GM12875 (cell line): ENCODE results near the gene PRSS27.

ENCODE experiments used
- H3K4me3 ChIP-seq: one replicate; pipeline ENCODE4 v1.5.1; 2011; ENCODE audit warnings: low read depth, low read length, control low read depth
- CTCF ChIP-seq: IDR thresholded peaks from 2 replicates; pipeline ENCODE4 v1.5.1; 2011; ENCODE audit warnings: low read depth, mild to moderate bottlenecking, control low read depth, inconsistent platforms, low read length, moderate library complexity, borderline replicate concordance; ENCODE audit not compliant: insufficient read depth

The PRSS27 gene

GRCh38 chr16:2745116-2745890 is 25.3 kb upstream of the PRSS27 start:
- no peak overlapping the region for H3K4me3 ChIP-seq
- no peak for TF ChIP-seq CTCF

DNA sequence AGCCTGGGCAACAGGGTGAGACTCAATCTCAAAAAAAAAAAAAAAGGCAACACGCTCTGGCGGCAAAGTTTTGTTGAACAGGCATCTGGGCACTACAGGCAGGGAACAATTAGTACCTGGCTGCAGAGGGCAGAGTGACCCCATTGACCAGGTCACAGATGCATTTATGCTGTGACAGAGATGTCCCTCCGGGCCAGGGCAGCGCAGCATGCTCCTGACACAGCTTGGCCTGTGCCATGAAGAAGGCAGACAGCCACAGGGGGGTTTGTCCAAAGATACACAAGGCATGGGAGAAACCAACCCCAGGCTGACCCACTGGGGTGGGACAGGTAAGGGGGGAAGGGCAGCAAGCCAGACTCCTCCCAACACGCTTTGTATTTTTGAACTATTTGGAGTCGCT is 24.7 kb upstream of the PRSS27 start:
- no peak for TF ChIP-seq CTCF
- no peak overlapping the region for H3K4me3 ChIP-seq

GRCh38 chr16:2743007-2743810 is 23.2 kb upstream of the PRSS27 start:
- H3K4me3 ChIP-seq: no peak overlapping the region
- no peak for TF ChIP-seq CTCF

GRCh38 chr16:2742323-2743006 is 22.4 kb upstream of the PRSS27 start:
- no peak for TF ChIP-seq CTCF
- no peak overlapping the region for H3K4me3 ChIP-seq

- TF ChIP-seq CTCF: no peak
- no peak overlapping the region for H3K4me3 ChIP-seq
Observed at GRCh38 chr16:2741168-2741567, 21.1 kb upstream of the PRSS27 start.

GRCh38 chr16:2740476-2740875 is 20.5 kb upstream of the PRSS27 start:
- no peak overlapping the region for H3K4me3 ChIP-seq
- TF ChIP-seq CTCF: no peak
